GM21447 (cell line): Measurements from ENCODE around the gene SIN3A.
"Not testable (repeated sequence)": the region's sequence is repeated elsewhere in the genome, so short reads cannot be mapped to it uniquely, and the experiment has no call there.

Experiments used
- ATAC-seq: cut with Tn5 transposase; IDR thresholded peaks from one replicate; pipeline ENCODE4 v1.9.1; 2021; ENCODE audit not compliant: unreplicated experiment

The SIN3A gene

DNA sequence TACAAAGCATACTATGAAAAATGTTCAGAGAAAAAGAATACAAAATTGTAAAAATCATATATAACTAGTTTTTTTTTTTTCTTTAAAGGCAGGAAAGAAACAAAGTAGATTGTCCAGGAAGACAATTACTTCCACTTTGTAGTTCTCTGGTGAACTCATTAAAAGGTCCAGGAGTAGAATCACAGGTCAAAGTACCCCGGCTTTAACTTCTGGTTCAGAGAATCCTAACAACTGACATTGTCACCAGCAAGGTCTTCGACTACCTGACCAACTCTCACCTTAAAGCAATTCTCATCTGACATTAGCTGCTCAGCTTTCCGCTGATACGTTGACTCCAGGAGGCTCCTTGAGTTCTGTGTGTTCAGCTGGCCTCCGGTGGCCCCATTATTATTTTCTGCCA is 67.5 kb downstream of the SIN3A start:
- ATAC-seq, result not testable (repeated sequence)

DNA sequence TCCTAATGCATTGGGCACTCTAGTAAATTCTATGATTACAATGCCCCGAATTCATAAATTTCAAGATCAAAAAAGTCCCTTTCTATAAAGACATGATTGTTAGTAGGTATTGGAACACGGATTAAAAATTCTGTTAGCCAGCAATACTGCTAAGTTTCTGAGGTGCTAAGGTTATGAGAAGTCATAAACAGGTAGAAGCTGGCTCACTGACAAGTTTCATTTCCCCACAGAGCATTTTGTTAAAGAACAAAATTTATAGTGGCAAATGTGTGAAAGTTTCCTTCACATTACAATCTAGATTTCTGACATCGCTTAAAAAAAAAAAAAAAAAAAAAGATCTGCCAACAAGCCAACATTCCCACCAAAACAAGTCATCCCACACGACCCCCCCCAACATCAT is 70.7 kb downstream of the SIN3A start:
- no peak for ATAC-seq

DNA sequence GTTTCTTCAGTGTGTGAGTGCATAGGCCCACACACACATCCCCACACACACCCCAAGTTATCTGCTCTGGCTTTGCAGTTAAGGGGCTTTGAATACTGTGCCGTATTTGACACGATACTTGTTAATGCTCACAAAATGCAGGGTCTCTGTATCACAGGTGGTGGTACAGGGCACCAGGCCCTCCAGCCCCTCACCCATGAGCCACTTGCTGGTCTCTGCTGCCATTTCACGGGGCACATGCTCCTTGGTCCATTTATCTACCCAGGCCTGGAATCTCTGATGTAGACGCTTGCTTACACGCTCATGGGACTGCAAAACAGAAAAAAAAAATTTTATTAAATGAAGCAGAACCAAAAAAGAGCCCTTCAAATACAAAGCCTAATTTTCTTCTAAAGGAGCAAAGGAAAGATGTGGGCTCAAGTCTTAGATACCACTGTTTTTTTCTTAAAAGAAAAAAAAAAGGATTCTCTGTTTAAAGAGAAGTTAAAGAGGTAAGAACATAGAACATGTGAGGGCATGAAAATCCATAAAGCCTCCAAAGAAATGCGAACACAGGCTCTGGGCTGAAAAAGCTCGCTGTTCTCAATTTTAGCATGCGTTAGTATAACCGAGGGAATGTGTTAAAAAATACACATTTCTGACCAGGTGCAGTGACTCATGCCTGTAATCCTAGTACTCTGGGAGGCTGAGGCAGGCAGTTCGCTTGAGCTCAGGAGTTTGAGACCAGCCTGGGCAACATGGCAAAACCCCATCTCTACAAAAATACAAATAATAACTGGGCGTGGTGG is 79.4 kb downstream of the SIN3A start:
- ATAC-seq, result no peak

DNA sequence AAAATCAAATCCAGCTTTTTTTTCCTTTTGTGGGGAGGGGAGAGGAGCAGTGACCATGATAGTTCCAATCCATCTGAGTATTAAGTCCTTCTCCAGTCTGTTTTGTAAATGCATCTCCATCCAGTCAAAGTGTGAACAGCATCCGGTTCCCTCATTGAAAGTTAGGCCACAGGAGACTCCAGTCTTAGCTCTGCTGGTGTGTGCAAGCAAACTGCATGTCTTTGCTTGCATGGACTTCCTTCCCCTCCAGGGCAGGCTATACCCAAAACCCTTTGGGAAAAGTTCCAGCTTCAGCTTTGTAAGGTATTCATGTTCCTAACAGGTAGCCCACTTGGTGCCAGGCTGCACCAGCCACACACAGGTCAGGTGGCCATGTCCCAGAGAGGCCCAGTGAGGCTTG is 80.0 kb downstream of the SIN3A start:
- ATAC-seq, result no peak

GRCh38 chr15:75369897-75370581 is 81.5 kb downstream of the SIN3A start:
- no peak for ATAC-seq

DNA sequence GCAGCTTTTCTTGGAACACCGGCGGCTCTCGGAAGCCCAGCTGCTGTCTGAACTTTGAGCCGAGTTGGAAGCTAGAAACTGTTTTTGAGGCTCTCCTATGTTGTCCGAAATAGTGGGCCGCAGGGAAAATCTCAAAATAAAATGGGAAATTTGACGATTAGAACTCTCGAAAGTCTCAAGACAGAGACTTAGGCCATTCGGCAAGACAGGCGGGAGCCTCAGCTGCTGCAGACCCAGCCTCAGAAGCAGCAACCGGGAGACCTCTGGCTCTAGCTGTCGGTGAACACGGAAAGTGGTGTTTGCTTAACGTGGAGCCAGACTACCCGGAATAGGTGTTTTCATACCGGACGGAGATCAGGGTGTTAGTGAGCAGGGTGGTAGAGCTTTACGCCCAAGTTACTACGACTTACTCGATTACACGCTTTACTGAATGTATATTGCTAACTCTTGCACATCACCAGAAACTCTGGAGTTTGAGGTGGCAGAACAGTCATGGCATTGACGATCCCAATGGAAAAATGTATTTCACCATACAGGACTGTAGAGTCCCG is 82.7 kb downstream of the SIN3A start:
- peak; percentile 19 for ATAC-seq

- peak; percentile 83 for ATAC-seq
These were observed 83.4 kb downstream of the SIN3A start, which contains the start of gene MAN2C1 for GRCh38 chr15:75367913-75368688. TSS of gene MAN2C1 (minus strand) at chr15:75368607. CDS start at chr15:75368583, 24 bp downstream.

DNA sequence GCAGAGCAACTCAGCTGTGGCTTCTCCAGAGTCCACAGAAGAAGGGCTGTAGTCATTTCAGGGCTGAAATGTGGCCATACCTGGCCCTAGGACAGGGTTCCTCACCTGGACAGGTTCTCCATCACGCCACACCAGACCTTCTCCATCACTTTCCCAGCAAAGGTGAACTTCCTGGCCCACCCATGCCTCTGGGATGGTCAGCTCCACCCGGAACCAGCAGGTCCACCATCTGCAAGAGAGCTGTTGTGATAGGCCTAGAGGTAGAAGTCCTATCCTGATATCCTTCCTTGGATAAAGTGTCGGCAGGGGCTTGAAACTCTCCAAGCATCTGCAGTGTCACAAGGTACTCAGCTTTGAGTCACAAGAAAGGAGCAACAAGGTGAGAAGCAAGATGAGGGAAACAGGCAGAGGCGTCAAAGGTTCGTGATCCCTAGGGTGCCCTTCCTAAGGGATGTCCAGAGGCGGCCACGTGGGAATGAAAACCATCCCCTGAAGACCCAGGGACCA is 84.0 kb downstream of the SIN3A start:
- no peak for ATAC-seq

DNA sequence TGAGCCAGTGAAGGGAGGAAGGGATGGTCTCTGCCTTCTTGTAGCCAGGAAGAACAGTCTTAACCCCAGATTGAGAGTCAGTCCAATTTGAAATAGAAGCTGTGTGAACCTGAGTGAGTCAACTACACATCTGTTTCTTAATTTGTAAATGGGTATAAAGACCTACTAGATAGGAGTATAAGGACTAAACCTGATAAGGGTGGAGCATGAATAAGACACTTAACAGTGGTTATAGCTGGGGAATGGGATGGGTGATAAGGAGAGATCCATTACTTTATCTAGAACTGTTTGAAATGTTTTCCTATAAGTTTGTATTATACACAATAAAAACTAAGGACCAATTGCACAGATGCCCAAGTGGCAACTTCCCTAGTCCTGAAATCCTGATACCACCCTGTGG is 84.5 kb downstream of the SIN3A start:
- ATAC-seq, result no peak

DNA sequence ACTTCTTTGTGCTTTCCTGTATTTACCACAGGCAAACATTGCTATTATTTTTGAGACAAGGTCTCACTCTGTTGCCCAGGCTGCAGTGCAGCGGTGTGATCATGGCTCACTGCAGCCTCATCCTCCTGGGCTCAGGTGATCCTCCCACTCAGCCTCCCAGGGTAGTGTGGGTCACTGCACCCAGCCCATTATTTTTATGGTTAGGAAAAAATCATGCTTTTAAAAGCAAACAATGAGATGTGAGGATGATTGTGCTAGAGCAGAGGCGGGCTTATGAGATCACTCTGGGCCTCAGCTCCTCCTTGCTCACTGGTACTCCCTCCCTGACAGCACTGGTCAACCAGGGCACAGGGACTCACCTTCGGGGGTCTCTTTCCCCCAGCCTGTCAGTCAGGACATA is 85.3 kb downstream of the SIN3A start:
- no peak for ATAC-seq

DNA sequence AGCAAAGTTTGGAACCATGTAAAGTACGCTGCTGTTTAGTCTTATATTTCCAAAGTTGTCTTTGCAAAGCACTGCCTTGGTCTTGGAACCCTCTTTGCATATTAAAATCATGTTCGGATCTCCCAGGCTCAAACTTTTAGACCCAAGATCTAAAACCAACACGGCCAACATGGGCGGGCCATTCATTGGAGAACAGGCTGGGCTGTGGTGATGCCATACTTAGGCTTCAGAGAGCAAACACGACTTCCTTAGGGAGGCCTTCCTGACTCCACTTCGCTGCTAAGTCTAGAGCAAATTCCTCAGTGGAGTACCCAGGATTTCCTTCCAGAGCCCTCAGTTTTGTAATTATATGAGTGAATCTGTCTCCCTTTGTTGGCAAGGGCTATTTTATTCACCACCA is 86.6 kb downstream of the SIN3A start:
- no peak for ATAC-seq

GRCh38 chr15:75363786-75364185 is 87.7 kb downstream of the SIN3A start:
- ATAC-seq, result no peak

DNA sequence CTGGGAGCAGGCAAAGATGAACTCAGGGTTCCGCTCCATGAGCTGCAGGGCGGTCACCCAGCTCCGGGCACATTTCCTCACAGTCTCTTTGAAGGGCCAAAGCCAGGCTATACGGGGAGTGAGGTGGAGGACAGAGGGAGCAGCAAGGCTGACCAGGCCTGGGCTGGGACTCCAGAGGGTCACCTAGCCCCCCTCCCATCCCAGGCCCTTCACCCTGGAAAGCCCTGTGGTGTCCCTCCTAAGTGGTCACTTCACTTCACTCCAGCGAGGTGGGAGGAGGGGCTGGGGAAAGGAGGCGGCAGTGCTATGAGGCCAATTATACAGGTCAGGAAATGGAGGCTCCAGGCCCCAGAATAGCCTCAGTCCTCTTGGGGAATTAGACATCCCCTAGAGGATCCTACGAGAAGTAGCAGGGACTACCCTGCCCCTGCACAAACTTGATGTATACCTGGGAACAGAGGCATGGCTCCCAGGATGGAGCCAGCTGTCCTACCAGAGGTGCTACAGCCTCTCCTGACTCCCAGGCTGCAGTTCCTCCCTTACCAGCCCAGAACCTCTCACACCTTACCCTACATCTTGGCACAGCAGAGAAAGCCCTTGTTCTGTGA is 88.7 kb downstream of the SIN3A start:
- no peak for ATAC-seq

DNA sequence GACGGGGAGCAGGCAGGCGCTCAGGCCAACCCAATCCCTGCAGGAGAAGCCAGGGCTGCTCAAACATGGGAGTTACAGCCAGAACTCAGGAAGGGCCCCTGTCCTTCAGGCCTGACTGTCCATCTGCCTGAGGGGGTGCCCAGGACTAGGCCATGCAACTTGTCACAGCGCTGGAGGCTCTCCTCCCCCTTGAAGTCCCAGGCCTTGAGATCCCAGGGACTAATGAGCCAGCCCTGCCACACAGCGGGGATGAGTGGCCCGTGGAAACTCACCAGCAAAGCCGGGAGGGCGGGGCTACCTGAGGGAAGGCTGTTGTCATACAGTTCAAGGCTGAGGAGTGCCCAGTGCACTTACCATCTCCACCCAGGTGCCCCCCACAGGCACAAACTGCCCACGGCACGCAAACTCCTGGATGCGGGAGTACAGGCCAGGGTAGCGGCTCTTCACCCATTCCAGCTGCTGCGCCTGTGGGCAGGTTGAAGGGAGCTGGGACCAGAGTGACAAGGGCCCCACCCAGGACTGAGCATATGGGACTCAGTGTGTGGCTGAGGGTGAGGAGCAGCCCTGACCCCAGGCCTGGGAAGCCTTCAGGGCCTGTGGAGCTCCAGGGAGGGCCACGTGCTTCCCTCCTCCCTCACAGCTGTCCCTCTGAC is 89.4 kb downstream of the SIN3A start:
- ATAC-seq, result no peak

DNA sequence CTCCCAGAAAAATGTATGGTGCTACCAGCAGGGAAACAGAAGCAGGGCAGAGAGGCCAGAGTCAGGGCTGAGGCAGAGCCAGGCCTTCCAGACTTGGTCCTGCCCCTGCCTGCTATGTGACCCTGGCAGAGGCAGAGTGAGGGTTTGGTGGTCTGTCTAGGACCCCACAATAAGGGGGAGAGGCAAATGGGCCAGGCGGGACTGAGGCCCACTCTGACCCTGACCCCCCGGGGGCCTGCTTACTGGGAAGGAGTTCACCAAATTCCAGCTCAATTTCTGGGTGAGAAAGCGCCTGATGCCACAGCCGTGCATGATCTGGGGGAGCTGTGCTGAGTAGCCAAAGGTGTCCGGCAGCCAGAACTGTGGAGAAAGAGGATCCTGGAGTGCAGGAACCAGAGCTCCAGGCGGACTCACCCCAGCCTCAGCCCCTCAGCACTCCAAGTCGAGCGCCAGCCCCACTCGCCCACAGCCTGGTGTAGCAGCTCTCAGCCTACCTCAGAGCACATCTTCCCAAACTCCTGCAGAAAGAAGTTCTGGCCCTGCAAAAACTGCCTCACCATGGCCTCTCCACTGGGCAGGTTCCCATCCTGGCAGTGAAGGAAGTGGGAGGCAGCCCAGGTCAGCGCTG is 90.0 kb downstream of the SIN3A start:
- ATAC-seq, result no peak

GRCh38 chr15:75360856-75361255 is 90.6 kb downstream of the SIN3A start:
- no peak for ATAC-seq

DNA sequence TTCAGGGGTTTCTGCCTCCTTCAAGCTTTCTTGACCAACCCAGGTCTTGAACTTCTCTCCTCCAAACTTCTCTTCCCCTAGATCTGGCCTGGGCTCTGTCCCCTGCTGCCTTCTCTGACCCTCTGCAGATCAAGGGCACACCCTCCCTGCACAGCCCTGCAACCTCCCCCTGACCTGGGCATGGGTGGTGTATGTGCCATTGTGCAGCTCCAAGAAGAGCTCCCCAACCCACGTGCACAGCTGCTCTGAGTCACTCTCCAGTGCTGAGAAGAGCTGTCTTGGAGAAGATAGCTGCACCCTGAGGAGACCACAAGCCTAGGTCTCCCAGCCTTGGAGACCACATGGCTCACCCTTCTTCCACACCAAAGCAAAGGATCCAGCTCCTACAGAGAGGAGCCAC is 91.1 kb downstream of the SIN3A start:
- ATAC-seq, result no peak

DNA sequence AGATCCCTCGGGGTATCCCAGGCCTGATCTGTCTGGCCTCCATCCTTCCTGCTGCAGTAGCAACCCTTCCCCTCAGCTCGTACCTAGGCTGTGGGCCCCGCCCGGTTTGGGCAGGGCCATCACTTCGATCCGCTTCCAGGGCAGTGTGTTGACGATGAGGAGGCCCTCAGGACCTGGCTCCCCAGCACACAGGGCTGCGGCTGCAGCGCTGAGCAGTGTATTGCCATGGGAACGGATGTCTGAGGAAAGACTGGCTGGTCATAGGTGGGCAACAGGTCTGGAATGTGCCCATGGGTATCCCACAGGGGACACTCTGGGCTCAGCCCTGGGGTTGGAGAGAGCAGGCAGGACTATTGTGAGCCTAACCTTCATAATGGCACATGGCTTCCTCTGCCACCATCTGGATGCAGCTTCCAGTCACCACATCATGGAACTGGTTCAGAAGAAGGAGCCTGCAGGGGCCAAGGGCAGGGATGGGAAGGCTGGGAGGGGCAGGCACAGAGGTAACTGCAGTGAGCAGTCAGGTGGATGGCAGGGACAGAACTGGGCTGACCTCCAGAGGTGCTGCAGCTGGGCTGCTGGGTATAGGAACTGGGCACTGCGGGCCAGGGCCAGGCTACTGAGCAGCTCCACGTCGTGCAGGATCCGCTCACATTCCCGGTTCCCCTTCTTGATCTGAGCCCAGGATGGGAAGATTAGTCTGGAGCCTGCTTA is 91.8 kb downstream of the SIN3A start:
- no peak for ATAC-seq
